RKO (cell line): ENCODE results near the gene PRTN3.
"Not testable (repeated sequence)": the region's sequence is repeated elsewhere in the genome, so short reads cannot be mapped to it uniquely, and the experiment has no call there.

Source experiments
- DNase-seq: peaks from one replicate; pipeline ENCODE4 v3.0.0-alpha.2; 2016; ENCODE audit warnings: low spot score

PRTN3 gene

GRCh38 chr19:882871-883497 is 42.2 kb downstream of the PRTN3 start:
- no peak for DNase-seq

- DNase-seq, result no peak
Observed at GRCh38 chr19:883661-884211, 42.9 kb downstream of the PRTN3 start.

- no peak for DNase-seq
Observed at GRCh38 chr19:884420-885211, 43.8 kb downstream of the PRTN3 start.

GRCh38 chr19:885536-886224 is 44.9 kb downstream of the PRTN3 start:
- no peak for DNase-seq

- DNase-seq, result peak; percentile 35
Observed at GRCh38 chr19:887072-887471, 46.3 kb downstream of the PRTN3 start.

- DNase-seq, result no peak
Observed at GRCh38 chr19:887599-887998, 46.8 kb downstream of the PRTN3 start.

- DNase-seq, result no peak
Observed at GRCh38 chr19:888581-889385, 48.0 kb downstream of the PRTN3 start.

- no peak for DNase-seq
Observed at GRCh38 chr19:889662-890295, 49.0 kb downstream of the PRTN3 start.

- DNase-seq, result no peak
Observed at GRCh38 chr19:890831-891230, 50.0 kb downstream of the PRTN3 start.

GRCh38 chr19:891421-892200 is 50.8 kb downstream of the PRTN3 start:
- not testable (repeated sequence) for DNase-seq

GRCh38 chr19:892243-892893 is 51.6 kb downstream of the PRTN3 start:
- no peak for DNase-seq

GRCh38 chr19:892894-893689 is 52.3 kb downstream of the PRTN3 start, which contains the start of the genes MED16 and RNU6-9:
MED16 (minus strand) TSS chr19:893187; CDS start chr19:891131, 2,056 bp downstream.
RNU6-9 (plus strand) TSS chr19:893484.
- peak; percentile 93 for DNase-seq

GRCh38 chr19:896434-896833 is 55.6 kb downstream of the PRTN3 start:
- no peak for DNase-seq

GRCh38 chr19:896999-897398 is 56.2 kb downstream of the PRTN3 start:
- DNase-seq, result no peak

GRCh38 chr19:897442-898039 is 56.7 kb downstream of the PRTN3 start:
- no peak for DNase-seq
